Hematopoietic multipotent progenitor cell treated with erythropoietin and hydrocortisone succinate and interleukin-3 and kit ligand, for 8 days (in vitro differentiated cells): Measurements from ENCODE around the gene SMIM15.

Experiments used
- DNase-seq: peaks from one replicate; pipeline ENCODE4 v3.0.0-alpha.2; 2015

The SMIM15 gene

GRCh38 chr5:61159070-61159469, 3.2 kb downstream of the SMIM15 start:
- no peak for DNase-seq

- DNase-seq = no peak
These were observed 10.4 kb downstream of the SMIM15 start for GRCh38 chr5:61151893-61152292.

GRCh38 chr5:61148515-61148914, 13.8 kb downstream of the SMIM15 start:
- DNase-seq = no peak

GRCh38 chr5:61142811-61143210, 19.5 kb downstream of the SMIM15 start:
- no peak for DNase-seq

- no peak for DNase-seq
These were observed 19.9 kb downstream of the SMIM15 start for GRCh38 chr5:61142391-61142790.

- no peak for DNase-seq
These were observed 20.5 kb downstream of the SMIM15 start for GRCh38 chr5:61141801-61142200.

GRCh38 chr5:61139931-61140330, 22.3 kb downstream of the SMIM15 start:
- no peak for DNase-seq

GRCh38 chr5:61139094-61139873, 23.0 kb downstream of the SMIM15 start:
- DNase-seq = peak; percentile 17

- DNase-seq = no peak
These were observed 24.4 kb downstream of the SMIM15 start for GRCh38 chr5:61137835-61138234.

GRCh38 chr5:61132559-61132958, 29.7 kb downstream of the SMIM15 start:
- no peak for DNase-seq

GRCh38 chr5:61130289-61130688, 32.0 kb downstream of the SMIM15 start:
- no peak for DNase-seq

GRCh38 chr5:61123145-61123544, 39.1 kb downstream of the SMIM15 start:
- no peak for DNase-seq

- no peak for DNase-seq
These were observed 41.7 kb downstream of the SMIM15 start for GRCh38 chr5:61120534-61120933.

GRCh38 chr5:61119066-61119465, 43.2 kb downstream of the SMIM15 start:
- no peak for DNase-seq

GRCh38 chr5:61115968-61116367, 46.3 kb downstream of the SMIM15 start:
- no peak for DNase-seq

GRCh38 chr5:61114441-61114840, 47.8 kb downstream of the SMIM15 start:
- no peak for DNase-seq
